ENCODE data around the gene ATP8A2. TPM values are rescaled to one million over a fixed set of nuclear protein-coding genes. Genes with fewer than 3 reads are reported as not detected.
"Not testable (repeated sequence)": the region's sequence is repeated elsewhere in the genome, so short reads cannot be mapped to it uniquely, and the experiment has no call there.

ATP8A2 gene
- total RNA-seq, 1 experiment from 2014 or later: not detected

DNA sequence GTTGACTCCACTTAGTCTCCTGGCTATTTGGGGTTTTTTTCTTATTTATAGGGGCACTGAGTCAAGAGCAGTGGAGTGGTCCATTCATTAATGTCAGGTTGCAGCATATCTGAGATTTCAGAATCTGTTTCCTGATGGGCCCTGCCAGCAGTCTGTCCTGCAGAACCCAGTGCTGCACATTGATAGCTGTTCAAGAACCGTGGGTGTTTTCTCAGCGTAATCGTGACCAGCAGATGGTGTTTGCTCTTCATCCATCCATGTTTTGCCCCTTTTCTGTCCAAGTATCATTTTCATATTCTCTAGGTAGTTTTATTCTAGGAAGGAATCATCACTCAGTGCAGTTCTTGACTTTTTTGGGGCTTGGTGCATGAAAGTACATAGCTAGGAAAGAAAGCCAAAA lies 166.5 kb downstream of the ATP8A2 start:
- Histone ChIP-seq H3K4me2 (no peak overlapping the region), H3K27ac (no peak overlapping the region), H3K4me1 (replicated peaks; ENCODE audit: insufficient read depth) (no peaks in the 10 kb centered on the region), H3K27me3 (ENCODE audit: insufficient read depth, low read depth) (peaks cover 30% of the 10 kb centered on the region), H3F3A (ENCODE audit: insufficient read depth, low read depth) (no peaks in the 10 kb centered on the region), H3K4me3 (no peak overlapping the region), H3K9me2 (ENCODE audit: insufficient read depth) (no peaks in the 10 kb centered on the region), H4K20me1 (ENCODE audit: insufficient read depth) (no peaks in the 10 kb centered on the region), H3K9me3 (ENCODE audit: insufficient read depth, low read depth) (no peaks in the 10 kb centered on the region), H3K36me3 (ENCODE audit: low read depth) (no peaks in the 10 kb centered on the region), H2AFZ (no peak overlapping the region), H3K79me2 (ENCODE audit: low read depth) (no peaks in the 10 kb centered on the region)
- no peak for TF ChIP-seq CTCF (conservative IDR thresholded peaks at IDR 0.05)
- TF ChIP-seq EZH2 (IDR thresholded peaks at IDR 0.05; ENCODE audit: low read depth): no peak
- BruUV-seq (replicated peaks): no TSS peak
- ChIA-PET CTCF (no interaction called here), POLR2A (ENCODE audit: unreplicated experiment) (no interaction called here)
- intact Hi-C loops (cut with micrococcal nuclease; ENCODE audit: unreplicated experiment): no loop called here
- no peak for DNase-seq

GRCh38 chr13:25541434-25542123 lies 169.8 kb downstream of the ATP8A2 start:
- H3K9me2 ChIP-seq (ENCODE audit: insufficient read depth): no peaks in the 10 kb centered on the region
- no peak overlapping the region for H3K4me2 ChIP-seq
- peaks cover 17% of the 10 kb centered on the region; the same call in 1 of the 2 replicates for H3K27me3 ChIP-seq (ENCODE audit: insufficient read depth, low read depth)
- no peak for DNase-seq
- ChIA-PET POLR2A (ENCODE audit: unreplicated experiment) (no interaction called here), CTCF (no interaction called here)
- TF ChIP-seq CTCF (conservative IDR thresholded peaks at IDR 0.05) (no peak), EZH2 (IDR thresholded peaks at IDR 0.05; ENCODE audit: low read depth) (no peak)
- H3K79me2 ChIP-seq (ENCODE audit: low read depth): no peaks in the 10 kb centered on the region
- H4K20me1 ChIP-seq (ENCODE audit: insufficient read depth): no peaks in the 10 kb centered on the region
- H3K4me1 ChIP-seq (replicated peaks; ENCODE audit: insufficient read depth): no peaks in the 10 kb centered on the region
- H3K9me3 ChIP-seq (ENCODE audit: insufficient read depth, low read depth): no peaks in the 10 kb centered on the region
- no peaks in the 10 kb centered on the region for H3K36me3 ChIP-seq (ENCODE audit: low read depth)
- no peak overlapping the region for H3K4me3 ChIP-seq
- no peaks in the 10 kb centered on the region for H3F3A ChIP-seq (ENCODE audit: insufficient read depth, low read depth)
- H2AFZ ChIP-seq: no peak overlapping the region
- intact Hi-C loops (cut with micrococcal nuclease; ENCODE audit: unreplicated experiment): no loop called here
- H3K27ac ChIP-seq: no peak overlapping the region
- no TSS peak for BruUV-seq (replicated peaks)

DNA sequence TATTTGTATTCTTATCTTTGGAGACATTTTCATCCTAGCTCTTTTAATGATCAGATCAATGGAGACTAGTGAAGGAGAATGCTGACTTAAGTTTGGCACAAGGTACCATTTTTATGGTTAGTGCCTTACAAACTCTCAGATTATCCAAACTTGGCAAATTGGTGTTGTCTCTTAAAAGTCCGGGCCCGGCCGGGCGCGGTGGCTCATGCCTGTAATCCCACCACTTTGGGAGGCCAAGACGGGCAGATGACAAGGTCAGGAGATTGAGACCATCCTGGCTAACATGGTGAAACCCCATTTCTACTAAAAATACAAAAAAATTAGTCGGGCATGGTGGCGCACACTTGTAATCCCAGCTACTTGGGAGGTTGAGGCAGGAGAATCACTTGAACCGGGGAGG lies 177.2 kb downstream of the ATP8A2 start:
- POLR2A ChIA-PET (ENCODE audit: unreplicated experiment); H3K36me3 ChIP-seq (ENCODE audit: low read depth); H3K9me3 ChIP-seq (ENCODE audit: insufficient read depth, low read depth); H3K79me2 ChIP-seq (ENCODE audit: low read depth); H3K4me2 ChIP-seq; DNase-seq; H2AFZ ChIP-seq; H3K4me1 ChIP-seq (replicated peaks; ENCODE audit: insufficient read depth); H3K9me2 ChIP-seq (ENCODE audit: insufficient read depth); BruUV-seq (replicated peaks); CTCF ChIA-PET; H3K27ac ChIP-seq; H3F3A ChIP-seq (ENCODE audit: insufficient read depth, low read depth); intact Hi-C loops (cut with micrococcal nuclease; ENCODE audit: unreplicated experiment); H3K4me3 ChIP-seq; H4K20me1 ChIP-seq (ENCODE audit: insufficient read depth): not testable (repeated sequence)
- peaks cover 48% of the 10 kb centered on the region for H3K27me3 ChIP-seq (ENCODE audit: insufficient read depth, low read depth)

- Histone ChIP-seq H3K27me3 (ENCODE audit: insufficient read depth, low read depth) (peaks cover 70% of the 10 kb centered on the region), H3K4me1 (replicated peaks; ENCODE audit: insufficient read depth) (no peaks in the 10 kb centered on the region), H3K9me2 (ENCODE audit: insufficient read depth) (no peaks in the 10 kb centered on the region), H4K20me1 (ENCODE audit: insufficient read depth) (no peaks in the 10 kb centered on the region), H3K4me3 (no peak overlapping the region), H3K27ac (no peak overlapping the region), H3K36me3 (ENCODE audit: low read depth) (no peaks in the 10 kb centered on the region), H3K9me3 (ENCODE audit: insufficient read depth, low read depth) (no peaks in the 10 kb centered on the region), H3K79me2 (ENCODE audit: low read depth) (no peaks in the 10 kb centered on the region), H2AFZ (no peak overlapping the region), H3F3A (ENCODE audit: insufficient read depth, low read depth) (no peaks in the 10 kb centered on the region), H3K4me2 (no peak overlapping the region)
- BruUV-seq (replicated peaks): no TSS peak
- POLR2A ChIA-PET (ENCODE audit: unreplicated experiment): no interaction called here
- CTCF ChIA-PET: no interaction called here
- intact Hi-C loops (cut with micrococcal nuclease; ENCODE audit: unreplicated experiment): no loop called here
- no peak for DNase-seq
- TF ChIP-seq CTCF (conservative IDR thresholded peaks at IDR 0.05): no peak
- TF ChIP-seq EZH2 (IDR thresholded peaks at IDR 0.05; ENCODE audit: low read depth): no peak
Observed at GRCh38 chr13:25561812-25562211, 190.0 kb downstream of the ATP8A2 start.
